ENCODE results near the gene SLC44A5.
A peak's percentile ranks its signal among the peaks of the same experiment; 100 is the strongest.
"Not testable (repeated sequence)": the region's sequence is repeated elsewhere in the genome, so short reads cannot be mapped to it uniquely, and the experiment has no call there.

SLC44A5 gene

DNA sequence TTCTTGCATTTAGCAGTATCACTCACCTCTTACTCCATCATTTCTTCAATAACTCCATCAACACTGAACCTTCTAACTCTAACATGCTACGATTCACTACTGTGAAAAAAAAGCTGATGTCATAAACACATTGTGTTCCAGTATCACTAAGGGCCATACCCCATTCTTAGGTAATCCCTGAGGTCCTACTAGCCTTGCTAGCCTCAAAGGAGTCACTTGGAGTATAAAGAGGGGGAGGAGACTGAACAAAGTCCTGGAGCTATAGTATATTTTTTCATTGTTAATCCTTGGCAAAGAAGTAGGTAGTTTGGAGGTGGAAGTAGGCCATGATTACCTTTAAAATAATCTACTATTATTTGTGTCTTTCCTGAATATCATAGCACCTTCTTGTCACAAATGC is at the start of gene SLC44A5:
Gene SLC44A5 (minus strand): TSS at position 101 of the 400 bp plus-strand sequence. CDS start 69,667 bp downstream, outside the sequence.
- DNase-seq: no peak

DNA sequence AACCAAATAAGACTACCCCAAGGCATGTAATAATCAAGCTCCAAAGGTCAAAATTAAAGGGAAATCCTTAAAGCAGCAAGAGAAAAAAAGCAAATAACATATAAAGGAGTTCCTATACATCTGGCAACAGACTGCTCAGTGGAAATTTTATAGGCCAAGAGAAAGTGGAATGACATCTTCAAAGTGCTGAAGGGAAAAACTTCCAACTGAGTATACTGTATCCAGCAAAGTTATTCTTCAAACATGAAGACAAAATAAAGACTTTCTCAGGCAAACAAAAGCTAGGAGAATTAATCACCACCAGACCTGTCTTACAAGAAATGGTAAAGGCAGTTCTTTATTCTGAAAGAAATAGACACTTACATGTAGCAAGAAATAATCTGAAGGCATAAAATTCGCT is 45.0 kb upstream of the SLC44A5 start:
- no peak for DNase-seq

DNA sequence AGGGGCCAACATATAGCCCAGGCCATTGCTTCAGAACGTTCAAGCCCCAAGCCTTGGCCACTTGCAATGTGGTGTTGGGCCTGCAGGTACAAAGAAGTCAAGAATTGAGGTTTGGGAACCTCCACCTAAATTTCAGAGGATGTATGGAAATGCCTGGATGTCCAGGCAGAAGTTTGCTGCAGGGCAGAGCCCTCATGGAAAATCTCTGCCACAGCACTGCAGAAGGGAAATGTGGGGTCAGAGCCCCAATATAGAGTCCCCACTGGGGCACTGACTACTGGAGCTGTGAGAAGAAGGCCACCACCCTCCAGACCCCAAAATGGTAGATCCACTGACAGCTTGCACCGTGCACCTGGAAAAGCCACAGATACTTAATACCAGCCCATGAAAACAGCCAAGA is 36.3 kb upstream of the SLC44A5 start:
- not testable (repeated sequence) for DNase-seq

DNA sequence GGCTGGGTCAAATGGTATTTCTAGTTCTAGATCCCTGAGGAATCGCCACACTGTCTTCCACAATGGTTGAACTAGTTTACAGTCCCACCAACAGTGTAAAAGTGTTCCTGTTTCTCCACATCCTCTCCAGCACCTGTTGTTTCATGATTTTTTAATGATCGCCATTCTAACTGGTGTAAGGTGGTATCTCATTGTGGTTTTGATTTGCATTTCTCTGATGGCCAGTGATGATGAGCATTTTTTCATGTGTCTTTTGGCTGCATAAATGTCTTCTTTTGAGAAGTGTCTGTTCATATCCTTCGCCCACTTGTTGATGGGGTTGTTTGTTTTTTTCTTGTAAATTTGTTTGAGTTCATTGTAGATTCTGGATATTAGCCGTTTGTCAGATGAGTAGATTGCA is 34.2 kb upstream of the SLC44A5 start:
- DNase-seq: not testable (repeated sequence)

DNA sequence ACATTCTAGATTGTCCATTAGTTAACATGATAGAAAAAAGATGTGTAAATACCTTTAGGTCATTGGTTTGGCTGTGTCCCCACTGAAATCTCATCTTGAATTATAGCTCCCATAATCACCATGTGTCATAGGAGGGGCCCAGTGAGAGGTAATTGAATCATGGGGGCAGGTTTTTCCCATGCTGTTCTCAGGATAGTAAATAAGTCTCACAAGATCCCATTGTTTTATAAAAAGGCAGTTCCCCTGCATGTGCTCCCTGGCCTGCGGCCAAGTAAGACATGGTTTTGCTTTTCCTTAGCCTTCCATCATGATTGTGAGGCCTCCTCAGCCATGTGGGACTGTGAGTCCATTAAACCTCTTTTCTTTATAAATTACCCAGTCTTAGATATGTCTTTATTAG is 32.5 kb upstream of the SLC44A5 start:
- DNase-seq: no peak

DNA sequence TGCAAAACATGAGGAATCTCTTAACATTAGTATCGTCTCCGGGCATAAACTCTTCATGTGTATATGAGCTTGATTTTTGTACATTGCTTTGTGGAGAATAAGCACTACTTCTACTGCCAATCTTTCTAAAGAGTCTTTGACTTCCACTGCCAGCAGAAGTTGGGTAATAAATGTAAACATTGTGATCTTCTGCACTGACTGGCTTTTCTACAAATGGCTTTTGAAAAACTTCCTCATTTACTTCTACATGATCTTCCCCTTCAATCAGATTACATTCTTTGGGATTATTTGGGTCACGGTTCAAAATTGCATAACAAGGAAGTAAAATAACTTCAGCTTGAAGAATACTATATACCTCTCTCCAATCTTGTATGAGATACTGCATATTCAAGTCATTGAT is 30.4 kb upstream of the SLC44A5 start:
- no peak for DNase-seq

DNA sequence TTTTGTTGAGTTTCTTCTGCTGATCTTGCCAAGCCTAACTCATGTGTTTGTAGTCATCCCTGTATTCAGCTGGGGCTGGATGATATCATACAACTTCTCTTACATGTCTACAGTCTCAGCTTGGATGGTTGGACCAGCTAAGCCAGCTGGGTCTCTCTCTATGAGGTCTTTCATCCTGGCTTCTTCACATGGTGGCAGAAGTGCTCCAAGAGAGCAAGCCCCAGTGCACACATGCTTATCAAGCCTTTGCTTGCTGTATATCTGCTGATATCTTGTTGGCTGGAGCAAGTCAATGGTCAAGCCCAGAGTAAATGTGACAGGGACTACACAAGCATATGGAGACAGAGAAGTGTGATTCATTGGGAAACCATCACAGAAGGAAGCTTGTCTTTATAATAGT is 29.2 kb upstream of the SLC44A5 start:
- no peak for DNase-seq

DNA sequence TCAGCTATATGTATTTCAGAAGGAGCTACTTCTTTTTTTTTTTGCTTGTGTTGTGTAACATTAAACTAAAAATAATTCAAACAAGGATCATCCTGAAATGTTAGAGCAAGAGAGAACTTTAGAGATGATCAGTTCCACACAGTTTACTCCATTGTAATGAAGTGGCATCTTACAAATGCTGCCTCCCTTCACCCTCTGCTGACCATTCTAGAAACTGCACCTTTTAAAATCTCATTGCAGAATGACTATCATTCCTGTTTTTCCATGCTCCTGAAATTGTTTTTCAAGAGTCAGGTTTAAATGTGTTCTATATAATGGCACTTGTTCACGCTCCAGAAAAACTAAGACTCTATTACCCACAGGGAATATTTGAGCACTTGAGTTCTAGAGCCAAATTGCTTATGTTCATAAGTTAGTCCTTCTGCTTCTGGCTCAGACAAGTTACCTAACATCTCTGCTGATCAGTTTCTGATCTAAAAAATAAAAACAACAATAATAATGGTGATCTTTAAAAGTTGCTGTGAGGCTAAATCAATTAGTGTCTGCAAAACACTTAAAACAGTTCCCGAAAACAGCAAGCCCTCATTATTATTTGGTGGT is 21.5 kb upstream of the SLC44A5 start:
- DNase-seq: peak in 1 of 2 donors; percentile 66

DNA sequence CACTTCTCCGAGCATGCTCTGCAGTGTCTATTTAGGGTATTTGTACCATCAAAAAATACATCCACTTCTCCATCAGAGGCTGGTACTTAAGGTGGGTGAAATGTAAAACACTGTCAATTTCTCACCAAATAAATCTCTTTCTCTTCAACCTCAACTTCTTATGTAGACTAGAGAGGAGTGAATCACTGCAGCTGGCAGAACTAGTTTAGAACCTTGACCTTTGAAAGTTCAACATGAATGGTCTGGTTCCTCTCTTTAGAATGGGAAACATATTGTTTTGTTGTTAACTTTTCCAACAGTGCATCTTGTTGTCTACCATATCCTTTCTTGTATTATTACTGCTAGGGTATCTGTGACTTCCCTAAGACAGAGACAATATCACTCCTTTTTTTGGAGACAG is 20.1 kb upstream of the SLC44A5 start:
- DNase-seq: no peak

DNA sequence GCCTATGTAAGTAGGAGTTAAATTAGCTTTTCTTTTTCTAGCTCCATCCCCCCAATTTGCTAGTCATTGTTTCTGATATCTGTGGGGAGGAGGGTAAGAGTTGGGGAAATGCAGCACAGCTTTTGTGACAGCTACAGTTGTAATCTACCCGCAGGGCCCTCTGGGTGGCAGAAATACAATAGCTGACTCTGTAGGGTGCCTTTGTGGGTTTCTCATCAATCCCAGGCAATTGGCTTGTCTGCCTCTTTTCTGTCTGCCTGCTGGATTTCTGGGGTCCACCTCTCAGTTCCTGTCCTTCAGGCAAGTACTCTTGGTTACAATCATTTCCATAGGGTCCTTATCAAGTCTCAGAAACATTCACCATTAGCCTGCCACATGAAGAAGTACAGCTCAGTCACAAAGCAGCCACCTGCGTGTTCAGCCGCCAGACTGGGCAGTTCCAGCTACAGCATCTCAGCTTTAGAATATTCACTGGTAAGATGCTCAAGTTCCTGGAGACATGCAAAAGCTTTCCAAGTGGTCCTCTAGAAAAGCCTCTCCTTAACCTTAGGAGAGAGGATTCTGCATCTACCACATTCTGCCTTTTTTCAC is 19.2 kb upstream of the SLC44A5 start:
- no peak for DNase-seq

DNA sequence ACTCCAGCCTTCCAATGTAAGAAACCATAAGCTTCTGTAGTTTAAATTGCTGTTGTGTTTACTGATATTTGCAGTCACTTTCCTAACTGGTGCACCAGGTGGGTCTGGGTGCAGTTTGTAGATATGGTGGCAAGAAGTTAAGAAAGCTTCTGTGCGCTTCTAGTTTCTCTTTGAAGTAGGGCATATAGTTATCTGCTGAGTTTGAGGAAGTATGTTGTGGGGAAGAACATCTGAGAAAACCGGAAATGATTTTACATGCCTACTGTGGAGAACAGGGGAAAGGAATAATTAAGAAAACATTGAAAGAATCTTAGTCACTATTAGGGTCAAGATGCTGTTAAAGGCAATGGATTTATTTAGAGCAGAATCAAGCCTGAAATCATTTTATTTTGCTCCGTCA is 14.9 kb upstream of the SLC44A5 start:
- DNase-seq: no peak

DNA sequence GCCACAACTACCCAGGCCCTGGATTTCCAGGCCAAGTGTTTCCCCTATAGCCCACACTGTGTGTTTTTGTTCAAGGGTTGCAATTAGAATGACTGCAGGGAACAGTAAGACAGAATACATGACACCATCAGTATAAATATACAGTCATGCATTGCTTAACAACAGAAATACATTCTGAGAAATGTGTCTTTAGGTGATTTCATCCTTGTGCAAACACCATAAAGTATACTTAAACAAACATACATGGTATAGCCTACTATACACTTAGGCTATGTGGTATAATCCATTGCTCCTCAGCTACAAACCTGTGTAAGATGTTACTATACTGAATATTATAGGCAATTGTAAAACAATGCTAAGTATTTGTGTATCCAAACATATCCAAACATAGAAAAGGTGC is 7.5 kb upstream of the SLC44A5 start:
- no peak for DNase-seq

DNA sequence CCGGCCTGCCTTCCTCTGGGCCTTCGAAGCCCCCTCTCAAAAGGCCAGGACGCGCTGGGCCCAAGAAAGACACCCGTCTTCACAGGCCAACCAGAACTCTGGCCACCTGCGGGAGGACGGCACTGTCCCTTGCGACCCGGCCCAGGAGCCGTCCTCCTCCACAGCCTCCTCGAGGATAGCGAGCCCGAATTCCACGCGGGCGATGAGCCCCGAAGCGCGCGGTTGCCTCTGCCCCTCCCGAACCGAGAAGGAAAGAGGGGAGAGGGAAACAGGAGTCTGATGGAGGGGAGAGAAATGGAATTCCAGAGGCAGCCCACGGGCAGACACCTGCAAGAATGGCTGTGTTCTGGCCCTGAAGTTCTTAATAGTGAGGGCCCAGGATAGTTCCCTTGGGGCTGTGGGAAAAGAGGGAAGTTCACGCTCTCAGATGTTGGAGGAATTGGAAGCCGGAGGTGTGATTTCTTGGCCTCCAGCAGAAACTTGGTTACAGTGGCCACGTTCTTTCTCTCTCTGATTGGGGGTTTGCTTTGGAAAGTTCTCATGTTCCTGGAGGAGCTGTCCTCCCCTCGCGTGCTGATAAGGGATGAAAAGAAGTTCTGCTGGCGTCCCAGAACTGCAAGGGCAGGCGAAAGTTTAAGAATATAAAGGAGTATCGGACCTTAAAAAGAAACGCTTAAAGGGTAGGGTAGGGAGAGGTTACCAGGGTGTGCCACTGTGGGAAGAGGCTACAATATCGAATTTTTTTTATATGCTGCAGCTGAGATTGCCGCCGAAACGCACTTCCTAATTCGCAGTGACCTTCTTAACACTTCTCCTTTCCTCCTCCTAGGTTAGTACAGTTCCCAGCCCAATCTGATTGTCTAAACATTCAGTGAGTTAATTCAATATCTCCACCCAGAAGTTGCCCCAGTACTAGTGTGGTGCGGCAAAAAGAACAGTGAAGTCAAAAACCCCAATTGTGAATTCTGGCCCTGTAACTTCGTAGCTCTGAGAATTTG is 5.8 kb upstream of the SLC44A5 start:
- no peak for DNase-seq

DNA sequence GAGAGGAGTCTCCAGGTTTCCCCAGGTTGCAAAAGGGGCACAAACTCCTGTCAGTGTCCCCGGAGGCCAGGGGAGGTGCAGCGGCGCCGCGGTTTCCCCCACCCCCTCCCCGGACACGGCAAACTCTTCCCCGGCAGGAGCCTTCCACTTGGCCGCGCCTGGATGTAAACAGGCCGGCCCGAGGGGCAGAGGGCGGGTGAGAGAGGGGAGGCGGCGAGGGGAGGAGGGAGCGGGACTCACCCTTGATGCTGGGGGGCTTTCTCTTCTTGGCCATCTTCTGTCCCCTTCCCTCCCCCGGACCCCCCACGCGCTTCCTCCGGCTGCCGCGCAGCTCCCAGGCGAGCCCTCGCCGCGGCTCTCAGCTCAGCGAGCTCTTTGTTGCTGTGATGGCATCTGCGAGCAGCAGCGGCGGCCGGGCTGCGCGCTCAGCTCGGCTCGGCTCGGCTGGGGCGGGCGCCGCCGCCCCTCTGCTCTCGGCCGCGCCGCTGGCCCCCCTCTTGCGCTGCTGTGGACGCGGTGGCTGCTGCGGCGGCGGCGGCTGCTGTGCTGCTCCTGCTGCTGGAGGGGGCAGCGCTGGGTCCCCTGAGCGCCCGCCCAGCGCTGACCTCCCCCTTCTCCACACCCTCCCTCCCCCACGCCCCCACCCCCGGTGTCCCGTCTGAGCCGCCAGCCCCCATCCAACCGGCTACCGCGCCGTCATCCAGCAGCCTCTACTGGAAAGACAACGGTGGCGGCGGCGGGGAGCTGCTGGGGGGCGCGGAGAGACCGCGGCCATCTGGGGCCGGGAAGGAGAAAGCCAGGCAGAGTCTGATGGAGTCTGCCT is 4.9 kb upstream of the SLC44A5 start:
- peak in 1 of 2 donors; percentile 39 for DNase-seq

DNA sequence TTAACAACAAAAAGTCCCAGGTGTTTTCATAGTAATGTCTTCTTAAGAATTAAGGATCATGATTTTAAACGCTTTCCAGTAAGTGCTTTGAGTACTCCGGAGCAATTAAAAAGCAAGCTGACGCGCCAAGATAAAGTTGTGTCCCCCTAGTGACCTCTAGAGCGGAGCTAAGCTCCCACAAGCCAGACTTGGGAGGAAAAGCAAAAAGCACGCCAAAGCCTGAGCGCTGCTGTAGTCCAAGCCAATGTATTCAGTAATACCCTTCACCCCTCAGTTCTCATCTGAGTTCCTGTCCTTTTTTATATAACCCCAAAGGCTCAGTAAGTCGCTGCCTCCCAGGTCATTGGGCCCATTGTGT is 3.5 kb upstream of the SLC44A5 start:
- DNase-seq: no peak

DNA sequence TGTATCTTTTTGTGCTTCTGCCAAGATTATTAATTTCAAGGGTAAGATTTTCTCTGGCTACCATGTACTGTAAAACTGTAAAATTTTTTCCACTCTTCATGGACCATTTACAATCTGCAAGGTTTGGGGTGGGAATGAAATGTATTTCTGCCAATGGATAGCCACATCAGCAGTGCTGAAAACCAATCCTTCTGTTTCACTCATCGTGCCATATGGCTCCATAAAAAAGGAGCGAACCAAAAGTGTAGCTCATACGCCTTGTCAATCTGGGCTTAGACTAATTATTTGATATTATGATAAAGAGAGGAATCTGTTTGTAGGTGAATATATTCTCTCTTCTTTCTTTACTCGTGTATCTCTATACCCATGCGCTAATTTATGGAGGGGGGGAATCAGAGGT is 3.0 kb upstream of the SLC44A5 start:
- DNase-seq: no peak

DNA sequence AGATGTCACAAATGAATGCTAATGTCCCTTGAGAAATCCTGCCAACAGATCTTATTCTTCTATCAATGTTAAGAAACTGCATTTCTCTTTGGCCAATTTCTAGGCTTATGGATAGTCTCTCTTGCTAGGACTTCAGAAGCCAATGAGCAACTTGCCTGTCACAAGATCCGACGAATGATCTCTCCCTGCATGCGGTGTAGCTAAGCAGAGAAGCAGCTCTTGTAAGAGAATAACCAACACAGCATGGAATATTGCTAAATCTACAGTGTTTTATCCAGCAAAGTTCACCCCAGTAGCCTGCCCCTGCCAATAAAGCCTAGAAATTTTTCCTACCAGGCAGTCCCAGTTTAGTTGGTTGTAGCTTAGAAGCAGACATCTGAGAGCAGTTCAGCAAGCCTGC is 2.1 kb upstream of the SLC44A5 start:
- no peak for DNase-seq

DNA sequence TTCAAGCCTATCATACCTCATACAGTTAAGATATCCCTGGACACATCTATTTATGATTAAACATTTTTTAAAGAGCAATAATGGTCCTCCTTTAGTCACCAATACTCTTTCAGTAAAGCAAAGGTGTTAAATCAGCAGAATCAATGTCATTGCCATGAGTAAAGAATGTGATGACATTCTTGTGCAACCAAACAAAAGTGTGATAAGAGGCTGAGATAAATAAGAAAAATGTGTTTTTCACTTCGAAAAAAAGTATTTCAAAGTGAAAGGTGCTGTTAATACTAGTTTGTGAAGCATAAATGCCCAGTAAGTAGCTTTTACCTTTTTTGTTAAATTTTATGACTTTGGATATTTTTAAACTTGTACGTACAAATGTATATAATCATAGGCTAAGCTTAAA is 8.4 kb downstream of the SLC44A5 start:
- DNase-seq: no peak

DNA sequence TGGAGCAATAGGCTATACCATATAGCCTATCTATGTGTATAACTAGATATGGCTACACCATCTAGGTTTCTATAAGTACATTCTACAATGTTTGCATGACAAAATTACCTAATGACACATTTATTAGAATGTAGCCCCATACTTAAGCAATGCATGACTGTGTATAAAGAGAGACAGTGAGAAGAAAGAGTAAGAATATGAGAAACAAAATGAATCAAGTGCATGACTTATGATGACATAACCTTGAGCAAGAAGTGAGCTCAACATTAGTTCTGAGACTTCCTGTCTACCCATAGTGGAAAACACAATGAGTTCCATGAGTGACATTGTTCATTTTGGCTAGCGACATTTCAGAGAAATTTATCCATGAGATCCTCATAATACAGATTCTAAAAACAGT is 10.1 kb downstream of the SLC44A5 start:
- DNase-seq: no peak

DNA sequence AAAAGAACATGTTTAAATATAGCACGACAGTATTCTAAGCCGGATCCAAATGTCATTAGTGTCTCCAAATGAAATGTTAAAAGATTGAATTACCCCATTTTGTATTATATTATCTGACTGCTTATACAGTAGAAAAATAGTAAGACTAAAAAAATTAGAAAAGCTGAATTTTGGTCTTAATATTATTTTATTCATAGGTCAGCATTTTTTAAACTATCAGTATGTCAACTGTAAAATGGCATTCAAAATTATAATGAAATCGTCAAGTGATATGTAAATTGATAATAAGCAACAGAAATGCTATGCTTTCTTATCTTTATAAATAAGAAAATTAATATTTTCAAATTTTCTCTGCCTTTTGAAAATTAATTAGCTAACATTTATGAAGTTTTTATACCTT is 16.6 kb downstream of the SLC44A5 start:
- no peak for DNase-seq

DNA sequence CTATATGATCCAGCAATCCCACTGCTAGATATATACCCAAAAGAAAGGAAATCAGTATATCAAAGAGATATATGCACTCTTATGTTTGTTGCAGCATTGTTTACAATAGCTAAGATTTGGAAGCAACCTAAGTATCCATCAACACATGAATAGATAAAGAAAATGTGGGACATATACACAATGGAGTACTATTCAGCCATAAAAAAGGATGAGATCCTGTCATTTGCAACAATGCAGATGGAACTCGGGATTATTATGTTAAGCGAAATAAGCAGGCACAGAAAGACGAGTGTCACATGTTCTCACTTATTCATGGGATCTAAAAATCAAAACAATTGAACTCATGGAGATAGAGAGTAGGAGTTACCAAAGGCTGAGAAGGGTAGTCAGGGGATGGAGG is 17.5 kb downstream of the SLC44A5 start:
- not testable (repeated sequence) for DNase-seq

DNA sequence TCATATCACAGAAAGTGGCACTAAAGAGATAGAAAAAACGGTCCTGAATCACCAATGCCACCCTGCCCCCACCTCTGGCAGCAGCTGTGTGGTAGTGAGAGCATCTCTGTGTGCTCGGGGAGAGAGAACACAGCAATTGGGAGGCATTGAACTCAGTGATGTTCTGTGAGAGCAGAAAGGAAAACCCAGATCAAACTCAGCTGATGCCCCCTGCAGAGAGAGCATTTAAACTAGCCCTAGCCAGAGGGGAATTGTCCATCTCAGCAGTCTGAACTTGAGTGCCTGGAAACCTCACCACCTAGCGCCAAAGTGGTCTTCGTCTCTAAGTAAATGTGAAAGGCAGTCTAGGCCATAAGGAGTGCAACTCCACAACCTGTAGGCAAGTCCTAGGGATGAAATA is 21.3 kb downstream of the SLC44A5 start:
- no peak for DNase-seq

Data from hippocampal formation (tissue), 2 donors.